Lower leg skin (tissue), 3 donors: ENCODE measurements around the gene GSN.

Experiments
- POLR2A ChIP-seq, 2 donors: fragments of 450-650 bp; IDR thresholded peaks; one replicate each; pipeline ENCODE4 v1.6.1; 2016 to 2017; ENCODE audit warnings: antibody characterized with exemption in 2 of 2, mild to moderate bottlenecking in 1 of 2, moderate library complexity in 1 of 2
- TF ChIP-seq, protein P1 (sequence below), 3 donors: fragments of 450-650 bp; IDR thresholded peaks; one replicate each; pipeline ENCODE4 v1.5.1; 2016; ENCODE audit warnings: antibody characterized with exemption in 3 of 3, mild to moderate bottlenecking in 3 of 3, moderate library complexity in 2 of 3

DNA sequence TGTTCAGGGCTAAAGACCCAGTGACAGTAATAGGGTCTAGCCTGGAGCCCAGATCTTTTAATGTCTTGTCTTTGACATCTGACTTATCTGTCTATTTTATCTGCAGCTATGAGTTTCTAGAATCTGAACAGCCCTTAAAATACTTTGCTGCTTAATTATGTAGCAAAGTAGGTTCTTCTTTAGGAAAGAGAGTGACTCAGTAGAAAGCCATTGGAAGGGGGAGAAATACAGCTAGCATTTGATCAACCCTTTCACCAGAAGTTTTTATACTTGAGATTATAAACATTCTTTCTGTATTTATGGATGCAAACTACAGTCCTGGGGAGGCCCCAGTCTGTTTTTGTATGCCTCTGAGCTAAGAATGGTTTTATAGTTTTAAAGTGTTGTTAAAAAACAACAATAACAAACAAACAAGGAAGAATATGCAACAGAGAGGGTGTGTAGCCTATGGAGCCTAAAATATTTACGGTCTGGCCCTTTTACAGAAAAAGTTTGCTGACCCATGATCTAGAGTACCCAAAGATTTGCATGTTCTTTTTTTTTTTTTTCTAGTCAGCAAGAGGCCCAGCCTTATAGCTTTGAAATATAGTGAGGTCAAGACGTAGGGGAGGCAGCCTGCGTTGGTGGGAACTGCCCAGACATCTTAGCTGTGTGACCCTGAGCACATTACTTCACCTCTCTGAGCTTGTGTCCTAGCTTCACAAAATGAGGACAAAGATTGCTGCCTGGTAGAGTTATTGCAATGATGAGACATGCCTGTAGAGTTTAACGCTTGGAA lies 9.7 kb downstream of the GSN start:
- TF ChIP-seq, protein P1, sequence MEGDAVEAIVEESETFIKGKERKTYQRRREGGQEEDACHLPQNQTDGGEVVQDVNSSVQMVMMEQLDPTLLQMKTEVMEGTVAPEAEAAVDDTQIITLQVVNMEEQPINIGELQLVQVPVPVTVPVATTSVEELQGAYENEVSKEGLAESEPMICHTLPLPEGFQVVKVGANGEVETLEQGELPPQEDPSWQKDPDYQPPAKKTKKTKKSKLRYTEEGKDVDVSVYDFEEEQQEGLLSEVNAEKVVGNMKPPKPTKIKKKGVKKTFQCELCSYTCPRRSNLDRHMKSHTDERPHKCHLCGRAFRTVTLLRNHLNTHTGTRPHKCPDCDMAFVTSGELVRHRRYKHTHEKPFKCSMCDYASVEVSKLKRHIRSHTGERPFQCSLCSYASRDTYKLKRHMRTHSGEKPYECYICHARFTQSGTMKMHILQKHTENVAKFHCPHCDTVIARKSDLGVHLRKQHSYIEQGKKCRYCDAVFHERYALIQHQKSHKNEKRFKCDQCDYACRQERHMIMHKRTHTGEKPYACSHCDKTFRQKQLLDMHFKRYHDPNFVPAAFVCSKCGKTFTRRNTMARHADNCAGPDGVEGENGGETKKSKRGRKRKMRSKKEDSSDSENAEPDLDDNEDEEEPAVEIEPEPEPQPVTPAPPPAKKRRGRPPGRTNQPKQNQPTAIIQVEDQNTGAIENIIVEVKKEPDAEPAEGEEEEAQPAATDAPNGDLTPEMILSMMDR (IDR thresholded peaks at IDR 0.05): no peak
- TF ChIP-seq POLR2A (IDR thresholded peaks at IDR 0.05): no peak
